Gastrocnemius medialis (tissue), 4 donors: Measurements from ENCODE around the gene FAM219A. TPM values are rescaled to one million over a fixed set of nuclear protein-coding genes. Genes with fewer than 3 reads are reported as not detected.

ENCODE experiments used
- ATAC-seq, 2 donors: fragments of 150-250 bp; one replicate each; pipeline ENCODE4 v1.9.1; 2016
- DNase-seq, 2 donors: peaks; one replicate each; pipeline ENCODE4 v3.0.0-alpha.2; 2019
- H3K27ac ChIP-seq, 4 donors: fragments of 200-600 bp; sonication (generic); 1 replicate in 1 of 4; 2 replicates in 3 of 4; pipeline ENCODE4 v1.5.1; 2016 to 2018; ENCODE audit warnings: mild to moderate bottlenecking in 2 of 4, moderate library complexity in 1 of 4
- H3K27me3 ChIP-seq, 3 donors: fragments of 200-600 bp; sonication (generic) in 2 of 3; 1 replicate in 1 of 3; 2 replicates in 2 of 3; pipeline versions ENCODE4 v1.5.1 to v1.6.0; 2016 to 2019; ENCODE audit warnings: mild to moderate bottlenecking in 1 of 3, moderate library complexity in 1 of 3
- H3K36me3 ChIP-seq, 2 donors: fragments of 200-600 bp; sonication (generic) in 1 of 2; one replicate each; pipeline ENCODE4 v1.5.1; 2017 to 2018
- H3K4me1 ChIP-seq, 2 donors: fragments of 200-600 bp; sonication (generic) in 1 of 2; one replicate each; pipeline ENCODE4 v1.5.1; 2016 to 2017; ENCODE audit warnings: mild to moderate bottlenecking in 2 of 2
- H3K4me3 ChIP-seq, 4 donors: fragments of 200-600 bp; sonication (generic) in 3 of 4; 1 replicate in 1 of 4; 2 replicates in 3 of 4; pipeline ENCODE4 v1.5.1; 2016 to 2019; ENCODE audit warnings: mild to moderate bottlenecking in 2 of 4
- H3K9me3 ChIP-seq, 3 donors: fragments of 200-600 bp; sonication (generic) in 2 of 3; 1 replicate in 1 of 3; 2 replicates in 2 of 3; pipeline ENCODE4 v1.5.1; 2016 to 2019
- CTCF ChIP-seq, 5 experiments: fragments of 450-650 bp in 3 of 5; fragments of 200-600 bp in 2 of 5; sonication (generic) in 2 of 5; IDR thresholded peaks in 4 of 5; conservative IDR thresholded peaks in 1 of 5; 1 replicate in 4 of 5; 2 replicates in 1 of 5; pipeline ENCODE4 v1.5.1; 2016 to 2019; ENCODE audit warnings: antibody characterized with exemption in 5 of 5, mild to moderate bottlenecking in 3 of 5, moderate library complexity in 3 of 5
- POLR2A ChIP-seq, 2 donors: fragments of 450-650 bp; IDR thresholded peaks; one replicate each; pipeline ENCODE4 v1.6.1; 2017; ENCODE audit warnings: antibody characterized with exemption in 2 of 2, mild to moderate bottlenecking in 2 of 2, moderate library complexity in 2 of 2
- in situ Hi-C, 4 donors: fragments of 200-750 bp; cut with MboI; loops; one replicate each; pipeline versions ENCODE4 v1.15.0 to v1.8.0; 2017; ENCODE audit warnings: low sequenced_read_pairs in 4 of 4
- intact Hi-C: fragments of 100-400 bp; cut with DNase I; formaldehyde crosslinking; loops from one replicate; pipeline ENCODE4 v1.15.1; 2023; ENCODE audit warnings: low total_unique reads
- total RNA-seq, 4 donors: library from RNA; depleted of rRNA; stranded (reverse); fragments of >200 nt; gene quantifications; one replicate each; pipeline versions ENCODE4 v1.1.0 to v1.2.3, GENCODE V29; 2016

The FAM219A gene
- total RNA-seq, 4 donors from 2014 or later = 29.5 to 58.4 (median 41.8) TPM

- ATAC-seq (peak; percentile 18 to 22), DNase-seq (peak; percentile 54 to 68)
- H3K27ac ChIP-seq = peak overlapping the region; percentile 40 to 75 (median 64)
- TF ChIP-seq POLR2A (IDR thresholded peaks at IDR 0.05) = peak in 1 of 2 donors; percentile 28
- TF ChIP-seq CTCF (IDR thresholded peaks at IDR 0.05 in 4 of 5, conservative IDR thresholded peaks at IDR 0.05 in 1 of 5) = no peak
- H3K36me3 ChIP-seq = no peaks in the 10 kb centered on the region
- no peaks in the 10 kb centered on the region for H3K27me3 ChIP-seq
- H3K9me3 ChIP-seq = no peaks in the 10 kb centered on the region
- H3K4me3 ChIP-seq = peak overlapping the region; percentile 62 to 73 (median 68)
- H3K4me1 ChIP-seq = peaks cover 17 to 26% of the 10 kb centered on the region in 2 donors
- intact Hi-C loops = loop anchor here (5.0 kb wide), 1 partner anchor 77 kb away; the partner anchor contains the start of genes DNAI1 and FAM219A
- in situ Hi-C loops = no loop called here
These were observed 77.7 kb downstream of the FAM219A start for GRCh38 chr9:34380511-34381315.

- in situ Hi-C loops (no loop called here), intact Hi-C loops (loop anchor here (5.0 kb wide), 1 partner anchor 77 kb away; the partner anchor contains the start of genes DNAI1 and FAM219A)
- Histone ChIP-seq H3K9me3 (no peaks in the 10 kb centered on the region), H3K4me1 (peaks cover 24 to 33% of the 10 kb centered on the region in 2 donors), H3K36me3 (no peaks in the 10 kb centered on the region), H3K27me3 (no peaks in the 10 kb centered on the region), H3K4me3 (peak overlapping the region; percentile 62 to 73 (median 68)), H3K27ac (peak overlapping the region; percentile 40 to 75 (median 64))
- no peak for ATAC-seq
- DNase-seq = no peak
- TF ChIP-seq POLR2A (IDR thresholded peaks at IDR 0.05) (no peak), CTCF (IDR thresholded peaks at IDR 0.05 in 4 of 5, conservative IDR thresholded peaks at IDR 0.05 in 1 of 5) (no peak)
These were observed 78.3 kb downstream of the FAM219A start for GRCh38 chr9:34380034-34380510.

- DNase-seq = peak; percentile 75 to 87
- TF ChIP-seq POLR2A (IDR thresholded peaks at IDR 0.05) = no peak
- TF ChIP-seq CTCF (IDR thresholded peaks at IDR 0.05 in 4 of 5, conservative IDR thresholded peaks at IDR 0.05 in 1 of 5) = peak; percentile 96 to 98 (median 98)
- Histone ChIP-seq H3K27me3 (no peaks in the 10 kb centered on the region), H3K36me3 (no peaks in the 10 kb centered on the region), H3K4me3 (peak overlapping the region in 2 of 4 donors; percentile 11 to 23), H3K4me1 (peaks cover 28 to 39% of the 10 kb centered on the region in 2 donors), H3K27ac (peak overlapping the region in 1 of 4 donors; percentile 75), H3K9me3 (no peaks in the 10 kb centered on the region)
- intact Hi-C loops = loop anchor here (1.0 to 5.0 kb wide), 3 partner anchors 47 to 252 kb away; partner anchors contain the start of genes DCAF12, DNAI1 and FAM219A
- in situ Hi-C loops = loop anchor here (5.0 kb wide), 2 partner anchors 42 to 47 kb away; no protein-coding TSS in a partner anchor
- peak; percentile 34 for ATAC-seq
These were observed 78.9 kb downstream of the FAM219A start for GRCh38 chr9:34379334-34380033.

- TF ChIP-seq POLR2A (IDR thresholded peaks at IDR 0.05) (no peak), CTCF (IDR thresholded peaks at IDR 0.05 in 4 of 5, conservative IDR thresholded peaks at IDR 0.05 in 1 of 5) (no peak)
- in situ Hi-C loops = loop anchor here (5.0 kb wide), 2 partner anchors 41 to 46 kb away; no protein-coding TSS in a partner anchor
- Histone ChIP-seq H3K27ac (peak overlapping the region in 3 of 4 donors; percentile 29 to 93 (median 55)), H3K9me3 (no peaks in the 10 kb centered on the region), H3K4me3 (no peak overlapping the region), H3K4me1 (peaks cover 31 to 45% of the 10 kb centered on the region in 2 donors), H3K36me3 (no peaks in the 10 kb centered on the region), H3K27me3 (no peaks in the 10 kb centered on the region)
- intact Hi-C loops = loop anchor here (1.0 to 5.0 kb wide), 2 partner anchors 46 to 251 kb away; partner anchors contain the start of gene DCAF12
- no peak for DNase-seq
- no peak for ATAC-seq
These were observed 79.9 kb downstream of the FAM219A start for GRCh38 chr9:34378376-34379060.
